ENCODE data around the gene DNAJB9. TPM values are rescaled to one million over a fixed set of nuclear protein-coding genes. Genes with fewer than 3 reads are reported as not detected.

Gene DNAJB9
- total and polyA plus RNA-seq, 2 of the 13 experiments (the other 11 are each of a cell fraction or from before 2014, with no cell fraction given) = 8.6 to 16.4 TPM

DNA sequence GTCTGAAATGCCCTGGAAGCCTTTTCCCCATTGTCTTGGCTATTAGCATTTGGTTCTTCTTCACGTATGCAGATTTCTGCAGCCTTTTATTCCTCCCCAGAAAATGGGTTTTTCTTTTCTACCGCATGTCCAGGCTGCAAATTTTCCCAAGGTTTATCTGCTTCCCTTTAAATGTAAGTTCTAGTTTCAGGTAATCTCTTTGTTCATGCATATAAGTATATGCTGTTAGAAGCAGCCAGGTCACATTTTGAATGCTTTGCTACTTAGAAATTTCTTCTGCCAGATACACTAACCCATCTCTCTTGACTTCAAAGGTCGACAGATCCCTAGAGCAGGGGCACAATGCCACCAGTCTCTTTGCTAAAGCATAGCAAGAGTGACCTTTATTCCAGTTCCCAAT, 12.5 kb upstream of the DNAJB9 start:
- FAIRE-seq (no peak), DNase-seq (ENCODE audit: low spot score) (no peak), ATAC-seq (no peak)
- no peaks in the 10 kb centered on the region for H3K36me3 ChIP-seq (replicated peaks in 1 of 2; ENCODE audit: control insufficient read depth in 1 of 2, insufficient read depth in 2 of 2, low read length in 2 of 2)
- H3K4me3 ChIP-seq (replicated peaks in 1 of 3; ENCODE audit: insufficient read depth in 1 of 3, low read depth in 2 of 3, low read length in 3 of 3) = no peak overlapping the region
- H3K27ac ChIP-seq (ENCODE audit: extremely low read length, insufficient read depth, low read length) = no peak overlapping the region
- intact Hi-C loops (cut with micrococcal nuclease; ENCODE audit: unreplicated experiment) (no loop called here), in situ Hi-C loops (cut with HindIII; ENCODE audit: extremely low pct_ligation_motif_present, low pct_unique_long_range_greater_than_20kb) (no loop called here)
- no peak overlapping the region for H3K9ac ChIP-seq (ENCODE audit: insufficient read depth, low read depth, low read length)
- CTCF ChIA-PET (ENCODE audit: low intra/inter-chr PET ratio, low total read pairs) = no interaction called here
- no peak overlapping the region for H3K4me2 ChIP-seq (ENCODE audit: low read depth, low read length)
- H3K27me3 ChIP-seq (ENCODE audit: control insufficient read depth in 1 of 2, insufficient read depth in 2 of 2, low read length in 2 of 2) = no peaks in the 10 kb centered on the region; a peak in 1 of 5 replicates
- TF ChIP-seq ZNF841 (CRISPR knock-in tag; IDR thresholded peaks at IDR 0.05; ENCODE audit: borderline replicate concordance) (peak; percentile 97), AKAP8 (CRISPR knock-in tag; IDR thresholded peaks at IDR 0.05) (no peak)
- 77% methylated on average over 3 of the region's 3 CpGs for WGBS (ENCODE audit: low lambda C conversion rate)
- no peaks in the 10 kb centered on the region for H4K20me1 ChIP-seq (ENCODE audit: insufficient read depth, low read length)
- BruUV-seq (replicated peaks) = no TSS peak
- no peaks in the 10 kb centered on the region for H3K79me2 ChIP-seq (ENCODE audit: insufficient read depth, low read length)
- POLR2A ChIA-PET = no interaction called here
- peaks cover 22% of the 10 kb centered on the region for H3K9me3 ChIP-seq (ENCODE audit: low read length)
- peaks cover 9% of the 10 kb centered on the region for H3K4me1 ChIP-seq (ENCODE audit: insufficient read depth, low read length)
- H2AFZ ChIP-seq (ENCODE audit: low read length) = no peak overlapping the region

DNA sequence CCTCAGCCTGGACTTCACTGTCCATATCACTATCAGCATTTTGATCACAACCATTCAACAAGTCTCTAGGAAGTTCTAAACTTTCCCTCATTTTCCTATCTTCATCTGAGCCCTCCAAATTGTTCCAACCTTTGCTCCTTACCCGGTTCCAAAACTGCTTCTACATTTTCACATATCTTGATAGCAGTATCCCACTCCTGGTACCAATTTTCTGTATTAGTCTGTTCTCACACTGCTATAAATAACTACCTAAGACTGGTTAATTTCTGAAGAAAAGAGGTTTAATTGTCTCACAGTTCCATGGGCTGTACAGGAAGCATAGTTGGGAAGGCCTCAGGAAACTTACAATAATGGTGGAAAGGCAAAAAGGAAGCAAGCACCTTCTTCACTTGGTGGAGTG, 12.1 kb upstream of the DNAJB9 start:
- ChIA-PET CTCF (ENCODE audit: low intra/inter-chr PET ratio, low total read pairs) (no interaction called here), POLR2A (no interaction called here)
- no TSS peak for BruUV-seq (replicated peaks)
- Histone ChIP-seq H3K4me1 (ENCODE audit: insufficient read depth, low read length) (peaks cover 9% of the 10 kb centered on the region), H3K27ac (ENCODE audit: extremely low read length, insufficient read depth, low read length) (no peak overlapping the region), H3K9ac (ENCODE audit: insufficient read depth, low read depth, low read length) (no peak overlapping the region), H4K20me1 (ENCODE audit: insufficient read depth, low read length) (no peaks in the 10 kb centered on the region), H2AFZ (ENCODE audit: low read length) (no peak overlapping the region), H3K79me2 (ENCODE audit: insufficient read depth, low read length) (no peaks in the 10 kb centered on the region), H3K9me3 (ENCODE audit: low read length) (peaks cover 22% of the 10 kb centered on the region), H3K27me3 (ENCODE audit: control insufficient read depth in 1 of 2, insufficient read depth in 2 of 2, low read length in 2 of 2) (no peaks in the 10 kb centered on the region; a peak in 1 of 5 replicates), H3K4me3 (replicated peaks in 1 of 3; ENCODE audit: insufficient read depth in 1 of 3, low read depth in 2 of 3, low read length in 3 of 3) (no peak overlapping the region), H3K36me3 (replicated peaks in 1 of 2; ENCODE audit: control insufficient read depth in 1 of 2, insufficient read depth in 2 of 2, low read length in 2 of 2) (no peaks in the 10 kb centered on the region), H3K4me2 (ENCODE audit: low read depth, low read length) (no peak overlapping the region)
- FAIRE-seq = no peak
- no peak for DNase-seq (ENCODE audit: low spot score)
- ATAC-seq = no peak
- intact Hi-C loops (cut with micrococcal nuclease; ENCODE audit: unreplicated experiment) (no loop called here), in situ Hi-C loops (cut with HindIII; ENCODE audit: extremely low pct_ligation_motif_present, low pct_unique_long_range_greater_than_20kb) (no loop called here)
- 43% methylated on average over 1 of the region's 1 CpG for WGBS (ENCODE audit: low lambda C conversion rate)
- TF ChIP-seq POLR2A (IDR thresholded peaks at IDR 0.05; ENCODE audit: insufficient read depth in 1 of 2, low read depth in 2 of 2, low read length in 2 of 2) (no peak), FOXA3 (CRISPR knock-in tag; IDR thresholded peaks at IDR 0.05) (no peak), KDM4B (CRISPR knock-in tag; IDR thresholded peaks at IDR 0.05) (no peak), PPARG (CRISPR knock-in tag; conservative IDR thresholded peaks at IDR 0.05) (no peak), SPEN (CRISPR knock-in tag; IDR thresholded peaks at IDR 0.05; ENCODE audit: low read depth) (no peak), RFX3 (CRISPR knock-in tag; IDR thresholded peaks at IDR 0.05) (no peak), ONECUT2 (CRISPR knock-in tag; IDR thresholded peaks at IDR 0.05) (no peak)
